Measurements from ENCODE around the gene GPC6.
"Not testable (repeated sequence)": the region's sequence is repeated elsewhere in the genome, so short reads cannot be mapped to it uniquely, and the experiment has no call there.

GPC6 gene

DNA sequence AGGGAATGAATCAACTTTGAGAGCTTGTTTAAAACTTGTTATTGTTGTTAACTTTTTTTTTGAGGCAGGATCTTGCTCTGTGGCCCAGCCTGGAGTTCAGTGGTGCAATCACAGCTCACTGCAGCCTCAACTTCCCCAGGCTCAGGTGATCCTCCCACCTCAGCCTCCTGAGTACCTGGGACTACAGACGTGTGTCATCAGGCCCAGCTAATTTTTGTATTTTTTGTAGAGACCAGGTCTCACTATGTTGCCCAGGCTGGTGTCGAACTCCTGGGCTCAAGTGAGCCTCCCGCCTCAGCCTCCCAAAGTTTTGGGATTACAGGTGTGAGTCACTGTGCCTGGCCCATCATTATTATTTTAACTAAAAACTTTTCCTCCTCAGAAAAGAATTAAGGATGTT, 1117.1 kb downstream of the GPC6 start:
- DNase-seq: not testable (repeated sequence)

DNA sequence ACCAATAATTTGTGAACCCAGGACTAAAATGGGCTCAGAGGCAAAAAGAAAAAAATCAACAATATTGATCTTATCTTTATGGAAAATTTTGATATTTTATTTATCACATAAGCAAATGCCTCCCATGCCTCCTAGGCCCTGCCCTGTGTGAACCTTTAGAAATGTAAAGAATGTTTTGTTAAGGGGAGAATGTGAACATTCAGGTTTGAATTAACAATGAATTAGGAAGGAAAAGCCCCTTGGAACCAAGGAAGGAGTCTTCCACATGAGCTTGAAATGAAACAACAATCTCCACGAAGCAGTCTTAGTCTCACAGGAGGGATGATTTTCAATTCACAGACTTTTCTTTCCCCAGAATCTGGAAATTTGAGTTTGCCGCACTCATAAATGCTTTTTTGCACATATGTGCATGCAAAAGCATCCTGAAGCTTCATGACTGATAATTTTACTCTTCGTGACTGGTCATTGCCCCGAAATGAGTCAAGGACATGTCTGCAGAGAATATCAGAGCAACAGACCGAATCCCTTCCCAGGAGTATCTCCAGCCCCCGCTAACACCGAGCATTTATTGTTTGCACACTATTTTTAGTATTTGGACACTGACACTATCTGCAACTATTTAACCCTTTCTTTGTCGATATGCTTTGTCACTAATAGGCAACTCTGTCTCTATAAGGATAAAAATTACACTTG, 1117.7 kb downstream of the GPC6 start:
- DNase-seq: no peak

DNA sequence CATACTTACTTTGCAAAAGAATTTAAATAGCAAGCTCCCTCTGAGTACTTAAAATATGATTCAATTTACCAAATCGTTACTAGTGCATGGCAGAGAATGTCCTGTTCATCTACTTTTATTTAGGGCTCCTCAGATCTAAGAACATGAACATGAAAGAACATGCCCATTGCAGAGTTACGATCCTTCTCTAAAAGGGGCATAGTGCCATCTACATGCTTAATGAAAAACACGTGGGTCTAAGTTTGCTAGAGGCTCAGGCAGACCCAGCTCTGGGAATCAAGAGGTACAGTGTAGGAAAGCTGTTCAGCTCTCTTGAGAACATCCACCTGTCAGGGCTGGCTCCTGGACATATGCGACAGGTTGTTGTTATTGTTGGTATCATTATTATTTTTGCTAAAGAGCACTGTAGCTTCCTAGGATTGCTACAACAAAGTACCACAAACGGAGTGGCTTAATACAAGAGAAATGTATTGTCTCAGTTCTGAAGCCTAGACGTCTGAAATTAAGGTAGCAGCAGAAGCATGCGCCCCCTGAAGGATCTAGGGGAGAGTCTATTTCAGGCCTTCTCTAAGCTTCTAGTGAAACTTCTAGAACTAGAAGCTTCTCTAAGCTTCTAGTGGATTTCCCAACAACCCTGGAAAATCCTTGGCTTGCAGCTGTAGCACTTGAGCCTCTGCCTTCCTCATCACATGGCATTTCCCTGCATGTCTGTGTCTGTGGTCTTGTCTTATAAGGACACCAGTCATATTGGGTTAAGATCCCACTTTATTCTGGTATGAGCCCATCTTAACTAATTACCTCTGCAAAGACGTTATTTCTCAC, 1119.0 kb downstream of the GPC6 start:
- peak; percentile 17 for DNase-seq

DNA sequence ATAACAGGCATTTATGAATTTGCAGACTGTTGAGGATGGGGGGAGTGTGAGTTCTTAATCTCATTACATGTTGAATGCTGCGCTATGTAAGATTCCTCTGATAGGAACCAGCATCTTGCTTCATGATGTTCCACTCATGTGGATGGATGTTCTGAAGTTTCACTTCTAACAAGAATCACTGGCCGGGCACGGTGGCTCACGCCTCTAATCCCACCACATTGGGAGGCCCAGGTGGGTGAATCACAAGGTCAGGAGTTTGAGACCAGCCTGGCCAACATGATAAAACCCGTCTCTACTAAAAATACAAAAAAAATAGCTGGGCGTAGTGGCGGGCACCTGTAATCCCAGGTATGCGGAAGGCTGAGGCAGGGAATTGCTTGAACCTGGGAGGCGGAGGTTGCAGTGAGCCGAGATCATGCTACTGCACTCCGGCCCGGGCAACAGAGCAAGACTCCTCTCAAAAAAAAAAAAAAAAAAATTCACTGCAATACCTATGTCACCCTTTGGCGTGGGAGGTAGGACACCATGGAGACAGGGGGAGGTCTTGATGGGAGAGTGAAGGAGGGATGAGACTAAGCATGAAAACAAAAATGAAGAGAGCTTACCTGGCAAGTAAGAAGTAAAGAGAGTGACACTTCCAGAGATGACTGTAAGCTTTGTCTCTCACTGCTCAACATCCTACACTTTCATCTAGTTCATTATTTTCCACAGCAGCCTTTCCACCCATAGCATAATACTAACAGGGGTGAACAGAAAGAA, 1119.8 kb downstream of the GPC6 start:
- DNase-seq: no peak

DNA sequence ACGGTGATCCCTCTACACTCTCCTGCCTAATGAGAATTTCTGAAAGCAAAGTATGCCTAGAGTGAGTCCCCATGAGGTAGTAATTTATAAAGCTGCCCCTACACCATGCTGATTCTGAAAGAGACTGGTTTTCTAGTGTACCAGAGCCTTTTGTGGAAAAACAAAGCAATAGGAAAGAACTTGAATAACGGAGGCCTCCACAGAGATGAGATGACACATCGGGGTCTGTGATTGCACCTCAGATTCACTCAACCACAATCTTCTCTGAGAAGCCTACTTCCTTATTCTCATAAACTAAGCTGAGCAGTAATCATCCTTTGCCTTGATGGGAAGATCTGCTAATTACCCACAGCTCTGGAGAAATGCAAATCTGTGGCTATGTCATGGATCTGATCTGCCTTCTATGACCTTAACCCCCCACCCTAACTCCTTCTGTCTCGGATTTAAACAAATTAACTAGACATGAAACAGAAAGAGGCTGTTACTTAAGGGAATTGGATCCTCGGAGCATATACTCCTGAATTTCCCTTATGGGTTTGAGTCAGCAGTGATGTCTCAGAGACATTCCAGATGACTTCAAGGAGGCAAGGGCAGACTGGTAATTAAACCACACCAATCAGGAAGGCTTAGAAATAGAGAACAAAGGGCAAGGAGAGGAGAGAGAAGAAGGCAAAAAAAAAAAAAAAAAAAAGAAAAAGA, 1124.8 kb downstream of the GPC6 start:
- DNase-seq: no peak

DNA sequence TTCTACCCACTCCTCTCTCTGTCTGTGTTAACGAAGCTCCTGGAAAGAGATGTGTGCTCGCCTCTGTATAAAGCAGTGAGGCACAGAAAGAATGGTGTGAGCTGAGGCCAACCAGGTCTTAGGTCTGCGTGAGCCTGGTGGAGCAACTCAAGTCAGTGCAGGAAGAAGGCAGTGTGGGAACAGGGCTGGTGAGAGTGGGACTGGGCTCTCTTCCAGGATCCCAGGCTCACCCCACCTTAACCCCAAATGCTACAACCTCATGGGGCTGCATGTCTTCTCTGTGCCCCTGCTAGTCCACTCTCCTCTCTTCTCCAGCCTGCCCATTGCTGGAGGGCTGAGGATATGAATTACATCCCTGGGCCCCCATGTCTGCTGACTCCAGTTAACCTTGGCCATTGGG, 1125.5 kb downstream of the GPC6 start:
- DNase-seq: no peak

DNA sequence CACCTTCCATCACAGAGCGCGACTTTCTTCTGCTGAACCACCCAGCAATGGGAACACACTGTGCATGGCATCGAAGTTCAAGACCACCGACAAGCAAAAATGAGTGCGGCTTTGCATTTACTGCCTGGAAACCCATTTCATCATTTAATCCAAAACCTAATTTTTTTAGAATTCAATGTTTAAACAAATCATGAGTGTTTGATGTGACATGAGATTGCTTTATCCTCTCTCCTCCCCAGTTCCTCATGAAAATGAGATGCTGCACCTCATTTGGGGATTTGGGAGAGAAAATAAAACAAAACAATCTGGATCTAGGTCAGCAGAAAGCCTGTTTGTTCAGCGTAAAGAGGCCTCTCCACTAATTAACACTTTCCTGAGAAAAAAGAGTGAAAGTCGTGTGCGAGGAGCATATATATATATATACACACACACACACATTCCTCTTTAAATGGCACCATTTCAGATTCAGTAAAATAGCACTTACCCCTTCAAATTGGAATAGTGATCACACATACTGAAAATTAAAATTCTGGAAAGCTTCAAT, 1126.6 kb downstream of the GPC6 start:
- DNase-seq: no peak

DNA sequence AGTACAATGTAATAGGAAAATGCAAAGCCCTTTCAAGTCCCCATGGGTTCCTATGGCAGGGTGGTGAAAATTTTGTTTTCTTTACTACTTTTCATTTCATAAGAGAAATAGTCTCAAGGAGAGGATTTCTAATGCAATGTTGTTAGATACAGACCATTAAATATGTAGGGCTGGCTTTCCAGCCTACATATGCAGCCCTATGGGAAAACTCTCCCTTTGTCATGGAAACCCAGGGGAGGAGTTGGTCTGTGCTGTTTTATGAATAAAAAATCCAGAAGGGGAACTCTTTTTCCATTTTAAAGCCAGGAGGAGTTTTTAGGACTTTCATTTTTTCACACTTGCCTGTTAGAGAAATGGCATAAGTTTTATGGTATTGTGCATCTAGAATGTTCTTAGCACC, 1133.3 kb downstream of the GPC6 start:
- no peak for DNase-seq

DNA sequence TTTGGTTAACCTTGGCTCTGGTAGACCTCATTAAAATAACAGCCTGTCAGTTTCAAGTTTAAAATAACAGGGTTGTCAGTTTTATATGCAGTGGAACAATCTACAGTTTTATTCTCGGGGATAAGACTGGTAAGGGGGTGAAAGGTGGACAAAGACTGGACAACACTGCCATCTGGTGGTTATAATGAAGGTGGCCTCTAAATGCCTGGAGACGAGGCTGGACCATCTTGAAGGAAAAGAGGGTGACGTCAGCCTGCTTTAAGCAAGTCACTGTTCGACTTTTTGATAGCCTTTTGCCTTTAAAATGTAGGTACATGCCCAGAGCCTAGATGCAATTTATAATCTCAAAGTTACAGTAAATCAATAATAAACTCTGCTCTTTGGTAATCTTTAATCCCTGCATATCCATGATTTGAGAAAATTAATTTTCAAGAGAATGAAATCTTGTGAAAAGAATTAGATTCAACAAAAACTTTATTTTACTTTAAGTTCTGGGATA, 1135.9 kb downstream of the GPC6 start:
- peak; percentile 60 for DNase-seq

DNA sequence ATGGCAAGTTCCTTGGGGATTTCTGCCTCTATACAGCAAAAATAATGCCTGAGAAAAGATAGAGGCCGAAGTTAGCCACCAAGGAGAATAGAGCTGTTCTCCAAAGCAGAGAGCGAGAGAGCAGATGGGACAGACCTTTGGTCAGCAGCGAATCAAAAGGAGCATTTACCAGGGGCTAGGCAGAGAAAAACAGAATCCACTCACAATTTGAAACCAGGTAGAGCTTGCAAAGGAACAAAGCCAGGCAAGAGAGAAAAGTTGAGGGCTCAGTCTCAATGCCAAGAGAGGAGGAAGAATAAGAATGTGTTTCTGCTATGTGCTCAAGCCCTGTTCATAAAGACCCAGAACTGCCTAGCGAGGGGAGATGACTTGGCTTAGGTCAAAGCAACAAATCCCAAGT, 1140.1 kb downstream of the GPC6 start:
- DNase-seq: no peak

DNA sequence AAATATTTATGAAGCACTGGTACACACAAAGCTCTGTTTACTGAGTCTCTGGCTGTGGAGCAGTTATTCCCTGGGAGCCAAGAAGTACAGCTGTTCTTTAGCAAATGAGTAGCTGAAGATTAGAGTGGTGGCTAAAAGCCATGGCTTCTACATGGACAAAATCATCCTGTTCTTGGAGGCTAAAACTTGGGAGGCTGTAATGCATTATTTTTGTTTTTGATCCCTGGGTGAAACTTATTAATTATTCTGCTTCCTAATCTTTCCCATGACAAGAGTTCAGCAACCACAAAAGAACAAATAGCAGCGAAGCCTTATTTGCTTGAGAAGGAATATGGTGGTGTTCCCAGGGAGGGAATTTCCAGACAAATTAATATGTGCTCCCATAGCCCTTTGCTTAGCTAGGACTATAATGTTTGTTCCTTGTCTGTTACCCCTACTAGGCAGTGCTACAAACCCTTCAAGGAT, 1143.4 kb downstream of the GPC6 start:
- peak; percentile 0 for DNase-seq

DNA sequence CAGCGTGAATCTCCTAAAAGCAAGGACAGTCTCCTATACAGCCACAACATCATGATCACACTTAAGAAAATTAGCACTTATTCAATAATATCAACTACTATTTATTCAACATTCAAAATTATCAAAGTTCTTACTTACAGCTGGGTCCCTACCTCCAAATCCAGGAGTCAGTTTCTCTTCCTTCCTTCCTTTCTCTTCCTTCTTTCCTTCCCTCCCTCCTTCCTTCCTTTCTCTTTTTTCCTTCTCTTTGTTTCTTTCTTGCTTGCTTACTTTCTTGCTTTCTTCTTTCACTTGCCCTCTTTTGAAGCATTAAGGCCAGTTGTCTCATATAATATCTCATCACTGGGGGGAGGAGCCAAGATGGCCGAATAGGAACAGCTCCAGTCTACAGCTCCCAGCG, 1145.2 kb downstream of the GPC6 start:
- DNase-seq: no peak

DNA sequence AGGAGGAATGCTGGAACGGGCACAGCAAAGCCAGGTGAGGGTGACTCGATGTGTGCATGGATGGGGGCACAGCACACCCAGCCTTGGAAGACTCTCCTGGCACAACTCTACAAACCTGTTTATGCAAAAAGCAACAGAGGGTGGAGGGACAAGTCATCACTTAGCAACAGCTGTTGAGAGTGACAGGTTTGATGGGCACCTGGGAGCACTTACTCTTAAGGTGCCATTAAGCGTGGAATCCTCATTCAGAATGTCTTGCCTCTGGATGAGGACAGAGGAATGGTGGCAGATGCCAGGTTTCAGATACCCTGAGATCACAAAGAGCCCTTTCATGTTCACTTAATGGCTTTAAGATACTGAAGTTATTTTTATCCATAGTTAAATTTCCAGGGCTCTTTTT, 1155.9 kb downstream of the GPC6 start:
- DNase-seq: peak; percentile 58

DNA sequence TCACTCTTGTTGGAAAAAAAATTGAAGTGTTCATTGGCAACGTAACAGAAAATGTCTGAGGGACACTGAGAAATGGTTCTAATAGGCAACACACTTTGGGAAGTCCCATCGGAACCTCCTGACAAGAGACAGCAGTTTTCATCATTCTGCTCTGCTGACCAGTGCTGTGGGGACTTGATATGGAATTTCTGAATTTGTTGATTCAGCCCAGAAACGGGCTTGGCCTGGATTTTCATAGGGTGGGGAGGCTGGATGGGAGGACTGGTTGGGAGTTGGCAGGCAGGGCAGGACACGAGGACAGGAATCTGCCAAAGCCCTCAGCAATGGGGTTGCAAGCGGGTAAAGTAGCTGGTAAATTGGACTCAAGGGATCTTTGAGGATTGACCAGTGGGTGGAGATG, 1156.4 kb downstream of the GPC6 start:
- DNase-seq: no peak

DNA sequence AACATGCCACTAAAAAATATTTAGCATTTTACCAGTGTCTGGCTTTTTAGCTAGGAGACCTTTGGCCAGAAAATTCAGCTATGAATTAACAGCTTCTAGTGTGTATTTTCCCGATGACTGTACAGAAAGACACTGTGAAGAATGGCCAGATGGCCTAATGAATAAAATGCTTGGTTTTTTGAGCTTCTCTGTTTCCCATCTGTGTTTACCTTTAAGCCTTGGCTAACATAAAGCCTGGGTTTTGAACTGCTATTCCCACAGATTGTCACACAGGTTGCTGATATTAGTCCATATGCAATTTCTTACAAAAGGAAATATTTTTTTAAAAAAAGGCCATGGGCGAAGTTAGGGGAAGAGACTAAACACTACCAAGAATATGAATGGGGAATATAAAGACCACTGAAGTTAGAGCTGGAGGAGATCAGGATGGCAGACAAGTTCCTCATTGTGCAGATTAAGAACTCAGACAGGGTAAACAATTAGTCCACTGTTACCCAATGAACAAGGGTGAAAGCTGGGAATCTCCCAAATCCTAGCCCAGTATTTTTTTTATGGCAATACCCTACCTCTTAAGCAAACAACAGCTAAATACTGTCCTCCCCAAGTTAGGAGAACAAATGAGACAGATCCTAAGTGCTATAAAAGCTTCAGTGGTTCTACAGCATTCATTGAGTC, 1157.8 kb downstream of the GPC6 start:
- peak; percentile 4 for DNase-seq

DNA sequence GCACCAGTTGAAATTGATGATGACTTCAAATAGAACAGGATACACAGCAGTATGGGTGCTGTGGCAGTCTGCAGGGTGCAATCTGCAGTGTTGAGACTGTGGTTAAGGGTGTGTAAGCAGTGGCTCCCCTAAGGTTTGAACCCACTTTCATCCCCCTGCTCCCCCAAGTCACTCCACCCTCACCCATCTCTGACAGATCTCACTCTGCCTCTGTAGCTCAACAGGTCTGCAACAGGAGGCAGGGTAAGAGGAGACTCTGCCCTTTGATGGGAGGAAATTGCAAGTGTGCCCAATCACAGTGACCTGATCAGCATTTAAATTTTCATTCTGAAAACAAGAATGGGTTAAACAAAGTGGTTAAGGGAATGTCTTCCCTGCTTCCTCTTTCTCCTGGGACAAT, 1160.4 kb downstream of the GPC6 start:
- DNase-seq: no peak

DNA sequence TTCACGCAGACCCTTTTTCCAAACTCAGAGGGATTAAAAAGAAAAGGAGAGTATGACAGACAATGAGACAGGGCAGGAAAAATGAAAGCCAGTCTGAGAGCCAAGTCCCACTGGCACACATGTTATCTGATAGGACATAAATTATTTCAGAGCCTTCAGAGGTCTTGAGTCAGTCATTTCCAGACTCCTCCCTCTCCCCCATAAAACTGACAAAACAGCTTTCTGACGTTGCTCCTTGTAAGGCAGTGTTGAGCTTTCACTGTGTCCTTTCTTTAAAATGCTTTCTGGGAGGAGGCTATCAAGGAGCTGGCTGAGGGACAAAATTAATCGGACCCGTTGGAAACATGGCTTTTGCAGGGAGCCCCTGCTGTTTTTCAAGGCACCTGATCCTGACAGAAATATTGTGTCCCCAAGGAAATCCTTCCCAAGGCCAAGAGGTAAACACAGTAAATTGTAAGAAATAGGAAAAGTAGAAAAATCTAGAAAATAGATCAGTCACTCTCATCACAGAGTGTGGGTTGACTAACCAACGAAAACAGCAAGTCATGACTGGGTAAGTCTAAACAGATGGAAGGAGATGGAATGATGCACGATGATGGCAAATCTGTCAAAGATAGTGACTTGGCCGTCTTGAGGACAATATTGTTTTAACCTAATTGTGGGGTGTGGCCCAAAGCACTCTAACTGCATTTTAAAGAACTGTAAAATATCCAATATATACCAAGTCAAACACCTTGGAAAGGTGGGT, 1163.2 kb downstream of the GPC6 start:
- DNase-seq: no peak

DNA sequence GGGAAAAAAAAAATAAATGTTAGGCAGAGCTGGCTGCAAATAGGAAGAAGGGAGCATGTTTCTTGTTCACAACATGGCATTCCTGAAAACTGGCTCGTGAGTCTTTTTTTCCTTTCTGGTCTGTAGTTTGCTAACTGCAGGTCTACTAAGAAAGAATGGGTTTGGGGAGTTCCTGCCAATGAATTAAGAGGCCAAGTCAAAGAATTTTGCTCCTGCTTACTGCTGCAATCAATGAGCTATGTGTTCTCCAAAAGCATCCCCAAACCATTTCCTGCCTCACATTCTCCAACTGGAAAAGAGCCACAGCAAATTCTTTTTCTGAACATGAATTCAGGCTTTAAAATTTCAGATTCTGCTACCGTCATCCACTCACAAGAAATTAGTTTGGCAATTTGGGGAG, 1164.3 kb downstream of the GPC6 start:
- DNase-seq: no peak

DNA sequence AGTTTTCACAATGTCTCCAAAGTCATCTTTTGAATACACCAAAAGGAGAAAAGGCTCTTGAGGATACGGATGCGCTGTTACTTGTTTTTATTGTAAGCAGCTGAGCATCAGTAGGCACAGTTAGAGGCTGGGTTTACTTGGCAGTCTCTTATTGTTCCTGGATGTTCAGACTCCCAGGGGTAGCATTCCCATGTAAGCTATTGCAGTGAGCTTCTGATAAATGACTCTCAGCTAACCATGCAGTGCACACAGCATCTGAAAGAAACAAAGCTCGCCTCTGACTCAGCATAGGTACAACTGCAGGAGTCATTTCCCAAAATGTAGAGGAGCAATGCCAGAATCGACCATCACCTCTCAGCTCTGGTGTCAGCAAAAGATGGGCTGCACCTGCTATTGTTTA, 1168.1 kb downstream of the GPC6 start:
- no peak for DNase-seq

DNA sequence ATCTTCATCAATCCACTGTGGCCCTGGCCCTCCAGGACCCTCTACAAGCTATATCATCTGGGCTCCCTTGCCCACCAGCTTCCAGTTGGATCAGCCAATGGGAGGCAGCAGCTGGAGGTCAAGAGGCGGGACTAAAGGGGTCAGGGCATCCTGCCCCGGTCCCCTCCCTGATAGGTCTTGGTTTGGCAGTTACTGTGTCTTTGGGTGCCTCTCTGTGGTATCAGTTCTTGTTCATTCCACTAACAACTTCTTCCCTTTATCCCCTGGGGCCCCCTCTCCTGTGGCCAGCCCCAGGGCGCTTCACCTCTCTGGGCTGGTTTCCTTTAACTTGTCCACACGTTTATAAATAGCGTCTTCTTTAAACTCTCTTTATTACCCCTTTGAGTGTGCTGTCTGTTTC, 1169.3 kb downstream of the GPC6 start:
- DNase-seq: no peak

DNA sequence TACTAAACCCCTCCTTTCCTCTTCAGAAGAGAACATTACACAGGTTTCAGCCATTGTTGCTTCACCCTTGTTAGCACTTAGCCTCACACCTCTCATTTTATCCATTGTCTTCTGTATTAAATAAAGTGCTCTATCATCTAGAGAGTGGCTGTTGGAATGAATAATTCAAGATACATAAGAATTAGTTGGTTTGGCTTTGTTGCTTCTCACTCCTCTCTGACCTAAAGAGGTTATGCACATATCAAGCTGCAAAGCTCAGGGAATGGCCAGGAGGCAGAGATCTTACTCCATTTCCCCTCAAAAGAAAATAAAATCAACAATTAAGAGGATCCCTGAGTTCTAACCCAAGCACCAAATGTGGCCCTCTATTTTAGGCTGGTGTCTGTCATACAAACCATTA, 1173.2 kb downstream of the GPC6 start:
- DNase-seq: no peak
